SK-N-SH (cell line): ENCODE results near the gene RAD51B.

Experiments used
- CTCF ChIP-seq: fragments of 200-600 bp; sonication (generic); IDR thresholded peaks from 2 replicates; pipeline ENCODE4 v1.6.1; 2017; ENCODE audit warnings: antibody characterized with exemption, mild to moderate bottlenecking, moderate library complexity
- EZH2phosphoT487 ChIP-seq: fragments of 200-600 bp; sonication (generic); IDR thresholded peaks from 2 replicates; pipeline ENCODE4 v1.6.1; 2017; ENCODE audit warnings: low read depth, mixed run types, mild to moderate bottlenecking, antibody characterized with exemption, moderate library complexity, borderline replicate concordance
- GATA2 ChIP-seq: sonication (generic); formaldehyde crosslinking; IDR thresholded peaks from 2 replicates; pipeline ENCODE4 v1.5.0; 2020; ENCODE audit warnings: mild to moderate bottlenecking, missing genetic modification reagents
- POLR2AphosphoS5 ChIP-seq: IDR thresholded peaks from 2 replicates; pipeline ENCODE4 v1.6.1; 2012; ENCODE audit warnings: low read depth, low read length
- RAD21 ChIP-seq: IDR thresholded peaks from 2 replicates; pipeline ENCODE4 v1.6.1; 2012; ENCODE audit warnings: mild to moderate bottlenecking, low read length
- REST ChIP-seq: IDR thresholded peaks from 2 replicates; pipeline ENCODE4 v1.6.1; 2012; ENCODE audit warnings: mild to moderate bottlenecking, low read depth, low read length, moderate library complexity
- TAF1 ChIP-seq: IDR thresholded peaks from 2 replicates; pipeline ENCODE4 v1.6.1; 2012; ENCODE audit warnings: low read depth, mild to moderate bottlenecking, low read length, moderate library complexity, borderline replicate concordance
- TEAD4 ChIP-seq: IDR thresholded peaks from 2 replicates; pipeline ENCODE4 v1.4.0; 2012; ENCODE audit warnings: mild to moderate bottlenecking, borderline replicate concordance; ENCODE audit not compliant: insufficient read depth
- YY1 ChIP-seq: IDR thresholded peaks from 2 replicates; pipeline ENCODE4 v1.4.0; 2012; ENCODE audit warnings: low read depth, mild to moderate bottlenecking

- no peak for TF ChIP-seq CTCF
- TF ChIP-seq YY1 = no peak
- TF ChIP-seq TAF1 = no peak
- no peak for TF ChIP-seq GATA2 (CRISPR knock-in tag)
- no peak for TF ChIP-seq POLR2AphosphoS5
- no peak for TF ChIP-seq EZH2phosphoT487
- no peak for TF ChIP-seq TEAD4
- no peak for TF ChIP-seq REST
- TF ChIP-seq RAD21 = no peak
Measured at GRCh38 chr14:68571114-68571591, 751.6 kb downstream of the RAD51B start.
